Measurements from ENCODE around the gene GADD45B.

The GADD45B gene

DNA sequence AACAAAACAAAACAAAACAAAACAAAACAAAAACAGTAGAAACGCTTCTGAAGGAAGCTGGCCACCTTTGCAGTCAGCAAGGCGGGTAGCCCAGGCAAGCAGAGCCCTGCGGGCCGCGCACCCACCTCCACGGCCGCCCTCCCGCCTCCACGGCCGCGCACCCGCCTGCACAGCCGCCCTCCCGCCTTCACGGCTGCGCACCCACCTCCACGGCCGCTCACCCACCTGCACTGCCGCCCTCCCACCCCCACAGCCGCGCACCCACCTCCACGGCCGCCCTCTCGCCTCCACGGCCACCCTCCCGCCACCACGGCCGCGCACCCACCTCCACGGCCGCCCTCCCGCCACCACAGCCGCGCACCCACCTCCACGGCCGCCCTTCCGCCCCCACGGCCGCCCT lies 39.5 kb upstream of the GADD45B start:
- TF ChIP-seq, protein P1, sequence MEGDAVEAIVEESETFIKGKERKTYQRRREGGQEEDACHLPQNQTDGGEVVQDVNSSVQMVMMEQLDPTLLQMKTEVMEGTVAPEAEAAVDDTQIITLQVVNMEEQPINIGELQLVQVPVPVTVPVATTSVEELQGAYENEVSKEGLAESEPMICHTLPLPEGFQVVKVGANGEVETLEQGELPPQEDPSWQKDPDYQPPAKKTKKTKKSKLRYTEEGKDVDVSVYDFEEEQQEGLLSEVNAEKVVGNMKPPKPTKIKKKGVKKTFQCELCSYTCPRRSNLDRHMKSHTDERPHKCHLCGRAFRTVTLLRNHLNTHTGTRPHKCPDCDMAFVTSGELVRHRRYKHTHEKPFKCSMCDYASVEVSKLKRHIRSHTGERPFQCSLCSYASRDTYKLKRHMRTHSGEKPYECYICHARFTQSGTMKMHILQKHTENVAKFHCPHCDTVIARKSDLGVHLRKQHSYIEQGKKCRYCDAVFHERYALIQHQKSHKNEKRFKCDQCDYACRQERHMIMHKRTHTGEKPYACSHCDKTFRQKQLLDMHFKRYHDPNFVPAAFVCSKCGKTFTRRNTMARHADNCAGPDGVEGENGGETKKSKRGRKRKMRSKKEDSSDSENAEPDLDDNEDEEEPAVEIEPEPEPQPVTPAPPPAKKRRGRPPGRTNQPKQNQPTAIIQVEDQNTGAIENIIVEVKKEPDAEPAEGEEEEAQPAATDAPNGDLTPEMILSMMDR (IDR thresholded peaks at IDR 0.05; ENCODE audit: low read depth, low read length) = no peak
- in situ Hi-C loops (cut with HindIII; ENCODE audit: low sequenced_read_pairs) = no loop called here
- no peak overlapping the region for H3K4me3 ChIP-seq (ENCODE audit: low read depth, low read length)
- DNase-seq (ENCODE audit: low read depth, low spot score) = no peak

DNA sequence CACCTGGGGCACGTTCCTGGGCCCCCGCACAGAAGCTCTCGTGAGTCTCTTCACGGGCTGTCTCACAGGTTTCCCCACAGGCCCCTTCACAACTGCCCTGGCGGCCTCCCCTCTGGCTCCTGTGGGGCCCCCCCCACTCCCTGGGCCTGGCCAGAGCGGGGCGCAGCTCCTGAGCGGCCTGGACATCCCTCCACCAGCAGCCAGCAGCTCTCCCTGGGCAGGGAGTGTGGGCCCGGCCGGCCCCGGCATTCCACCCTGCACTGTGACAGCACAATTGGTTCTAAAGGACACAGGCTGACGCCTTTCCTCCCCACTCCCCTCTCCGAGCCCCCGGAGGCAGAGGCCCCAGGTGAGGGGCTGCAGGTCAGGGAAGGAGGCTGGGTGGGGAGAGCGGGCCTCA lies 39.0 kb upstream of the GADD45B start:
- DNase-seq (ENCODE audit: low read depth, low spot score) = no peak
- TF ChIP-seq, protein P1 (IDR thresholded peaks at IDR 0.05; ENCODE audit: low read depth, low read length) = no peak
- no peak overlapping the region for H3K4me3 ChIP-seq (ENCODE audit: low read depth, low read length)
- in situ Hi-C loops (cut with HindIII; ENCODE audit: low sequenced_read_pairs) = no loop called here

DNA sequence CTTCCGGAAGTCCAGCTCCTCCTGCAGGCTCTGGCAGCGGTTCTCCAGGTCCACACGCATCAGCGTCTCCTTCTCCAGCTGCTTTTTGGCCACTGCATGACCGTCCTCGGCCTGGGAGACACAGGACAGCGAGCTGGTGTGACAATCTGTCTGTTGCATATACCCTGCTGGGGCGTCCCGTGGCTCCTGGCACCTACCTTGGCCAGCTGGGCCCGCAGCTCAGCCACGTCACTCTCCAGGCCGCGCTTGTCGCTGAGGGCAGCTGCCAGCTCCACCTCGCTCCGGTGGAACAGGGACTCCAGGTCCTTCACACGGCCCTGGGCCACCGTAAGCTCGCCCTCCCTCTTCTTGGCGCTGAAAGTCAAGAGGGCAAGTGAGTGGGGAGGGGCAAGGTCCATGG lies 37.7 kb upstream of the GADD45B start:
- TF ChIP-seq, protein P1 (IDR thresholded peaks at IDR 0.05; ENCODE audit: low read depth, low read length) = no peak
- no peak for DNase-seq (ENCODE audit: low read depth, low spot score)
- in situ Hi-C loops (cut with HindIII; ENCODE audit: low sequenced_read_pairs) = no loop called here
- no peak overlapping the region for H3K4me3 ChIP-seq (ENCODE audit: low read depth, low read length)

DNA sequence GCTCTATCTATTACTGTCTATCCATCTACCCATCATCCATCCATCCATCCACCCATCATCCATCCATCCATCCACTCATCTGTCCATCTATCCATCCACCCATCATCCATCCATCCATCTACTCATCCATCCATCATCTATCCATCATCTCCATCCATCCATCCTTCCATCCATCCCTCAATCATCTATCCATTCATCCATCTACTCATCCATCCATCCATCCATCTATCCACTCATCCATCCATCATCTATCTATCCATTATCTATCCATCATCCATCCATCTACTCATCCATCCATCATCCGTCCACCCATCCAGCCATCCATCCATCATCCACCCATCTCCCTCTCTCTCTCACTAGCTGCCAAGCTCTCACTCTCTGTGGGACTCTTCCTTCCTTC lies 35.4 kb upstream of the GADD45B start:
- DNase-seq (ENCODE audit: low read depth, low spot score) = no peak
- in situ Hi-C loops (cut with HindIII; ENCODE audit: low sequenced_read_pairs) = no loop called here
- H3K4me3 ChIP-seq (ENCODE audit: low read depth, low read length) = no peak overlapping the region
- TF ChIP-seq, protein P1 (IDR thresholded peaks at IDR 0.05; ENCODE audit: low read depth, low read length) = no peak

DNA sequence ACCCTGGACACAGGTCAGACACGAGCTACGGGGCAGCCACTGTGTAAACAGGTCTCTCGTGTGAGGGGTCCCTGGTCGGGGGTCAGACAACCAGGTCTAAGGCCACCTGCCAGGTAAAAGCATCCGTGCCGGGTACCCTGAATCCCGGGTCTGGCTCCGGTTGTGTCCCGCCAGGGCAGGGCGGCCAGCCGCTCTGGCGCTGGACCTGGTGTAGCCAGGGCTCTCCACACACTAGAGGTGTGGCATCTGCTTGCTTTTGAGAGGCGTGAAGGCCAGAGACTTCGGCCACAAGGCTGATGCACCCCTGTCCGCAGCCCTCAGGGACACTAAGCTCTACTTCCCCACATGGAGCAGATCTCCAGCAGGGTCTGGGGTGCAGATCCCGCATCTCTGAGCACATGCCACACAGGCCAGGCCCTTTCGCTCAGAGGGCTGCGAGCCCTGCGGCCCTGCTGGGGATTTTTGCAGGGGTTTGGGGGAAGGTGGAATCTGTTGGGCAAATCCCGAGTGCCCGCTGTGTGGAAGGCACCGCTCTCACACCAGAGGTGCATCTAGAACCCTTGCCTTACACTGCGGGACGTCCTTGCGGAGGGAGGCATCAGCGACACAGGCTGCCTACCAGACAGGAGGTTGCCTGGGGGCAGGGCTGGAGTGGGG lies 34.7 kb upstream of the GADD45B start:
- DNase-seq (ENCODE audit: low read depth, low spot score) = no peak
- H3K4me3 ChIP-seq (ENCODE audit: low read depth, low read length) = no peak overlapping the region
- TF ChIP-seq, protein P1 (IDR thresholded peaks at IDR 0.05; ENCODE audit: low read depth, low read length) = no peak
- in situ Hi-C loops (cut with HindIII; ENCODE audit: low sequenced_read_pairs) = no loop called here

DNA sequence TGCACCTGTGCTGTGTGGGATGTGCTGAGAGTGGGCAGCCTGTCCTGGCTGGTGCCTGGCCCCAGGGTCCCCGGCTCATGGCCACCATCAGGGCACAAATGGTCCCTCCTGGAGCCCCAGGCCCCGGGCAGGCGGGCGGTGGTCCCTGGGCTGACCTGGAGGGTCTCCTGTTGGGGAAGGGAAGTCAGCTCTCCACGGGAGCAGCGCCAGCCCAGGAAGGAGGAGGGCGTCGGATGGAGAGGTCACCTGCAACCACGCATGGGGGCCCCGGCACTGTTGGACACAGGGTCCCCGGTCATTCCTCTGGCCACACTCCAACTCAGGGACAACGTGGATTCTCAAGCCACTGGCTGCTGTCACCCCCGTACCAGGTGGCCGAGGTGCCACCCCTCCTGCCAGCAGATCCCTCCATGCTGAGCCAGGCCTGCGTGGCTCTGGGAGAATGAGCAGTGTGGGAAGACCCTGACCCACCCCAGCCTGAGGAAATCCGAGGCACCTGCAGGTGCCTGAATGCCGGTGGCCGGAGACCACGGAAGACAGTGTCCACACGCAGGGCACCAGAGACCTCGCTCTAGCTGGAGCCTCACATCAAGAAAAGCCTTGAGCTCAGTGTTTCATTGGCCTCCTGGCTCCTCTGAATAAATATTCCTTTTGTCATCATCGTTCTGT lies 32.7 kb upstream of the GADD45B start:
- in situ Hi-C loops (cut with HindIII; ENCODE audit: low sequenced_read_pairs) = no loop called here
- TF ChIP-seq, protein P1 (IDR thresholded peaks at IDR 0.05; ENCODE audit: low read depth, low read length) = no peak

More for the DNA sequence above, 32.7 kb upstream of the GADD45B start:
- no peak for DNase-seq (ENCODE audit: low read depth, low spot score)
- H3K4me3 ChIP-seq (ENCODE audit: low read depth, low read length) = no peak overlapping the region

All from astrocyte of the spinal cord (primary cell).